Ovary (tissue), 3 donors: ENCODE results near the gene LIN28B.
"Not testable (repeated sequence)": the region's sequence is repeated elsewhere in the genome, so short reads cannot be mapped to it uniquely, and the experiment has no call there.

Source experiments
- EP300 ChIP-seq: sonication (generic); formaldehyde crosslinking; IDR thresholded peaks from one replicate; pipeline ENCODE4 v1.6.1; 2017; ENCODE audit warnings: antibody characterized with exemption
- TF ChIP-seq, protein P1 (sequence below), 3 donors: fragments of 450-650 bp in 2 of 3; fragments of 200-600 bp in 1 of 3; IDR thresholded peaks; one replicate each; pipeline versions ENCODE4 v1.5.1 to v1.8.0; 2016 to 2022; ENCODE audit warnings: antibody characterized with exemption in 3 of 3, mild to moderate bottlenecking in 1 of 3
- donor health status: DM: no; HTN: no; CAD: no.

DNA sequence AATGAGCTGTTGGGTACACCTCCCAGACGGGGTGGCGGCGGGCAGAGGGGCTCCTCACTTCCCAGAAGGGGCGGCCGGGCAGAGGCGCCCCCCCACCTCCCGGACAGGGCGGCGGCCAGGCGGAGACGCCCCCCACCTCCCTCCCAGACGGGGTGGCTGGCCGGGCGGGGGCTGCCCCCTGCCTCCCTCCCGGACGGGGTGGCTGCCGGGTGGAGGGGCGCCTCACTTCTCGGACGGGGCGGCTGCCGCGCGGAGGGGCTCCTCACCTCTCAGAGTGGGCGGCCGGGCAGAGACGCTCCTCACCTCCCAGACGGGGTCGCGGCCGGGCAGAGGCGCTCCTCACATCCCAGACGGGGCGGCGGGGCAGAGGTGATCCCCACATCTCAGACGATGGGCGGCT is 34.2 kb downstream of the LIN28B start:
- TF ChIP-seq EP300: not testable (repeated sequence)
- TF ChIP-seq, protein P1, sequence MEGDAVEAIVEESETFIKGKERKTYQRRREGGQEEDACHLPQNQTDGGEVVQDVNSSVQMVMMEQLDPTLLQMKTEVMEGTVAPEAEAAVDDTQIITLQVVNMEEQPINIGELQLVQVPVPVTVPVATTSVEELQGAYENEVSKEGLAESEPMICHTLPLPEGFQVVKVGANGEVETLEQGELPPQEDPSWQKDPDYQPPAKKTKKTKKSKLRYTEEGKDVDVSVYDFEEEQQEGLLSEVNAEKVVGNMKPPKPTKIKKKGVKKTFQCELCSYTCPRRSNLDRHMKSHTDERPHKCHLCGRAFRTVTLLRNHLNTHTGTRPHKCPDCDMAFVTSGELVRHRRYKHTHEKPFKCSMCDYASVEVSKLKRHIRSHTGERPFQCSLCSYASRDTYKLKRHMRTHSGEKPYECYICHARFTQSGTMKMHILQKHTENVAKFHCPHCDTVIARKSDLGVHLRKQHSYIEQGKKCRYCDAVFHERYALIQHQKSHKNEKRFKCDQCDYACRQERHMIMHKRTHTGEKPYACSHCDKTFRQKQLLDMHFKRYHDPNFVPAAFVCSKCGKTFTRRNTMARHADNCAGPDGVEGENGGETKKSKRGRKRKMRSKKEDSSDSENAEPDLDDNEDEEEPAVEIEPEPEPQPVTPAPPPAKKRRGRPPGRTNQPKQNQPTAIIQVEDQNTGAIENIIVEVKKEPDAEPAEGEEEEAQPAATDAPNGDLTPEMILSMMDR (IDR thresholded peaks at IDR 0.05): not testable (repeated sequence)
